Femur (tissue), 1 donor: ENCODE results near the gene LCN1.

ENCODE experiments used
- DNase-seq: peaks from one replicate; pipeline ENCODE4 v3.0.0-alpha.2; 2017

The LCN1 gene

DNA sequence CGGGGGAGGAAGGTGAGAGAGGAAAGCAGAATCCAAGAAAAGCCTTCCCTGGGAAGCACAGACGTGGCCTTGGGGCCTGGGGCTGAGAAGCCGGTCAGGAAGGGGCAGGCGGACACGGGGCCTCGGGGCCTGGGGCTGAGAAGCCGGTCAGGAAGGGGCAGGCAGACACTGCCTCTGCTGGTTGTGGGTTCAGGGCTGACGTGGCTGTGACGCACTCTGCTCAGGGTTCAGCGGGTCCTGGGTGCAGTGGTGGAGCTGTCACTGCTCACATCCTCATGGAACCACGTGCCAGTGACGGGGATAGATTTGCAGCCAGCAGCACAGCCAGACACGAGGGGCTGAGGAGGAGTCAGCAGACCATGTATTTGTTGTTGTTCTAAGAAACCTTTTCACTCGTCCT is 53.1 kb downstream of the LCN1 start:
- DNase-seq, result no peak

DNA sequence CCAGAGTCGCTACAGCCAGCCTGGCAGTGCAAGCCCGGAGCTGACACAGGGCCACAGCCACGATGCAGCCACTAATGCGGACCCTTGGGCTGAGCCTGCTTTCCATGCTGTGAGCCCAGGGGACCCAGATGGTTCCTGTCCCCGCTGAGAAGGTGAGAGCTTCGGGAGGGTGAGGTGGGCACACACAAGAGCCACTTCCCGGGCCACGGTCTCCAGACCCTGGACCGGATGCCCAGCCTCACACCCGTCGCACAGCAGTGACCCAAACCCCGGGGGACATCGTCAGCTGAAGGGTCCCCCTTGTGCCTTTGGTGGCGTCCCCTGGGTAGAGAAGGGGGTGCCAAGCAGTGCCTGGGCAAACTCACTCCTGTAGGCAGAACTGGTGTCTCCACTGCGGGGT is 53.7 kb downstream of the LCN1 start:
- DNase-seq, result no peak
